PC-3 (cell line): ENCODE data around the gene PEX5L. TPM values are rescaled to one million over a fixed set of nuclear protein-coding genes. Genes with fewer than 3 reads are reported as not detected.

Experiments
- ATAC-seq: fragments of 200-7000 bp; cut with Tn5 transposase; 2 replicates; pipeline ENCODE4 v1.9.1; 2020; ENCODE audit warnings: mild to moderate bottlenecking, moderate library complexity
- BruUV-seq: library from RNA; stranded (reverse); fragments of 400-500 nt; replicated peaks from 2 replicates; lab custom pipeline; 2021; lab: Mats Ljungman, UMichigan
- CTCF ChIA-PET: fragments of 300-600 bp; sonication (Branson Sonifier 250); formaldehyde crosslinking; loops from one replicate; lab custom pipeline; 2022; ENCODE audit warnings: antibody characterized with exemption; lab: Charles Lee
- POLR2A ChIA-PET: fragments of 300-600 bp; sonication (Branson Sonifier 250); formaldehyde crosslinking; loops from one replicate; lab custom pipeline; 2022; ENCODE audit warnings: antibody characterized with exemption; ENCODE audit not compliant: unreplicated experiment; lab: Charles Lee
- DNase-seq: peaks from one replicate; pipeline ENCODE4 v3.0.0-alpha.2; 2015
- H2AFZ ChIP-seq: fragments of 300-600 bp; sonication (generic); 2 replicates; pipeline ENCODE4 v1.6.0; 2016; ENCODE audit warnings: antibody characterized with exemption, low read length
- H3F3A ChIP-seq: fragments of 300-600 bp; sonication (generic); one replicate; pipeline ENCODE4 v1.6.0; 2017; ENCODE audit warnings: antibody characterized with exemption, low read length, control low read depth, mild to moderate bottlenecking; ENCODE audit not compliant: unreplicated experiment
- H3K27ac ChIP-seq: fragments of 300-600 bp; sonication (generic); 2 replicates; pipeline ENCODE4 v1.5.1; 2016; ENCODE audit warnings: mild to moderate bottlenecking, low read length
- H3K27me3 ChIP-seq: fragments of 300-600 bp; sonication (generic); 2 replicates; pipeline ENCODE4 v1.6.1; 2016; ENCODE audit warnings: low read length, mixed read lengths
- H3K36me3 ChIP-seq: fragments of 300-600 bp; sonication (generic); 2 replicates; pipeline ENCODE4 v1.6.1; 2016; ENCODE audit warnings: low read depth, mixed run types, low read length, mixed read lengths
- H3K4me1 ChIP-seq: fragments of 300-600 bp; sonication (generic); 2 replicates; pipeline ENCODE4 v1.5.1; 2016; ENCODE audit warnings: low read length; ENCODE audit not compliant: insufficient read depth
- H3K4me2 ChIP-seq: fragments of 300-600 bp; sonication (generic); 2 replicates; pipeline ENCODE4 v1.6.0; 2016; ENCODE audit warnings: low read length
- H3K4me3 ChIP-seq: fragments of 300-600 bp; sonication (generic); 2 replicates; pipeline ENCODE4 v1.5.1; 2016; ENCODE audit warnings: mild to moderate bottlenecking, low read length, mixed read lengths
- H3K79me2 ChIP-seq: fragments of 300-600 bp; sonication (generic); 2 replicates; pipeline ENCODE4 v1.6.1; 2017; ENCODE audit warnings: low read length, mixed read lengths
- H3K9ac ChIP-seq: fragments of 300-600 bp; sonication (generic); 2 replicates; pipeline ENCODE4 v1.6.0; 2016; ENCODE audit warnings: mild to moderate bottlenecking, low read length
- H3K9me2 ChIP-seq: fragments of 300-600 bp; sonication (generic); replicated peaks from 2 replicates; pipeline ENCODE4 v1.6.1; 2016; ENCODE audit warnings: mixed run types, low read length, mixed read lengths
- H3K9me3 ChIP-seq: fragments of 300-600 bp; sonication (generic); 2 replicates; pipeline ENCODE4 v1.6.1; 2016; ENCODE audit warnings: low read length, mixed read lengths
- H4K20me1 ChIP-seq: fragments of 300-600 bp; sonication (generic); 2 replicates; pipeline ENCODE4 v1.6.1; 2016; ENCODE audit warnings: low read length, mixed read lengths
- EZH2 ChIP-seq: fragments of 300-600 bp; sonication (generic); IDR thresholded peaks from one replicate; pipeline ENCODE4 v1.6.1; 2017; ENCODE audit warnings: antibody characterized with exemption, mild to moderate bottlenecking, low read length; ENCODE audit not compliant: unreplicated experiment
- EZH2phosphoT487 ChIP-seq: fragments of 300-600 bp; sonication (generic); IDR thresholded peaks from 2 replicates; pipeline ENCODE4 v1.6.1; 2018; ENCODE audit warnings: mild to moderate bottlenecking, antibody characterized with exemption, low read length, borderline replicate concordance
- intact Hi-C: fragments of 100-400 bp; cut with micrococcal nuclease; formaldehyde crosslinking; loops from 2 replicates; pipeline ENCODE4 v1.9.0; 2023
- total RNA-seq: library from RNA; depleted of rRNA; stranded (reverse); fragments of >200 nt; gene quantifications from 2 replicates; pipeline ENCODE4 v1.2.3, GENCODE V29; 2014
- TF ChIP-seq, protein P1 (sequence below): fragments of 300-600 bp; sonication (generic); conservative IDR thresholded peaks from 2 replicates; pipeline ENCODE4 v1.5.1; 2017; ENCODE audit warnings: antibody characterized with exemption, low read depth, mild to moderate bottlenecking, low read length

Gene PEX5L
- total RNA-seq, 1 experiment from 2014 or later: 0.69 TPM

DNA sequence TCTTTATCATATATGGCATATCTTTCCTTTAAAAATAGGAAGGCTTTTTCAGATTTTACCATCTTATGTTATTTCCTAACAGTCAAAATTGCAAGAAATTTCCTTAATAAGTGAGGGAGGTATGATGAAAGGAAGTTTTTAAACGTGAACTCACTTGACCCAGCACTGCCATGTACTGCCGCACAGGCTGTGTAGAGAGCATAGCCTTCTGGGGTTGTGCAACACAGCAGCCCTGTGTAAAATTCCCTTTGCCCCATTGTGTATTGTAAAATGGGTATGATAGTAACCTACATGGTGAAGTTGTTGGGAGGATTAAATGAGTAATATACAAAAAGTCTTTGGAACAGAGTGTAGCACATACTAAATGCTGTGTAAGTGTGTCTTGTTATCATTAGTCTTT, 78.6 kb downstream of the PEX5L start:
- ATAC-seq (no peak), DNase-seq (no peak)
- TF ChIP-seq, protein P1, sequence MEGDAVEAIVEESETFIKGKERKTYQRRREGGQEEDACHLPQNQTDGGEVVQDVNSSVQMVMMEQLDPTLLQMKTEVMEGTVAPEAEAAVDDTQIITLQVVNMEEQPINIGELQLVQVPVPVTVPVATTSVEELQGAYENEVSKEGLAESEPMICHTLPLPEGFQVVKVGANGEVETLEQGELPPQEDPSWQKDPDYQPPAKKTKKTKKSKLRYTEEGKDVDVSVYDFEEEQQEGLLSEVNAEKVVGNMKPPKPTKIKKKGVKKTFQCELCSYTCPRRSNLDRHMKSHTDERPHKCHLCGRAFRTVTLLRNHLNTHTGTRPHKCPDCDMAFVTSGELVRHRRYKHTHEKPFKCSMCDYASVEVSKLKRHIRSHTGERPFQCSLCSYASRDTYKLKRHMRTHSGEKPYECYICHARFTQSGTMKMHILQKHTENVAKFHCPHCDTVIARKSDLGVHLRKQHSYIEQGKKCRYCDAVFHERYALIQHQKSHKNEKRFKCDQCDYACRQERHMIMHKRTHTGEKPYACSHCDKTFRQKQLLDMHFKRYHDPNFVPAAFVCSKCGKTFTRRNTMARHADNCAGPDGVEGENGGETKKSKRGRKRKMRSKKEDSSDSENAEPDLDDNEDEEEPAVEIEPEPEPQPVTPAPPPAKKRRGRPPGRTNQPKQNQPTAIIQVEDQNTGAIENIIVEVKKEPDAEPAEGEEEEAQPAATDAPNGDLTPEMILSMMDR: no peak
- TF ChIP-seq EZH2phosphoT487 (no peak), EZH2 (no peak)
- Histone ChIP-seq H3F3A (no peaks in the 10 kb centered on the region), H2AFZ (no peak overlapping the region), H3K4me3 (no peak overlapping the region), H3K4me2 (no peak overlapping the region), H3K4me1 (peaks cover 5% of the 10 kb centered on the region; the same call in 1 of the 2 replicates), H3K79me2 (no peaks in the 10 kb centered on the region), H3K27me3 (no peaks in the 10 kb centered on the region), H4K20me1 (no peaks in the 10 kb centered on the region), H3K9me3 (no peaks in the 10 kb centered on the region), H3K9me2 (no peaks in the 10 kb centered on the region), H3K36me3 (no peaks in the 10 kb centered on the region), H3K27ac (no peak overlapping the region), H3K9ac (no peak overlapping the region)
- BruUV-seq: no TSS peak
- ChIA-PET POLR2A (no interaction called here), CTCF (no interaction called here)
- intact Hi-C loops: no loop called here

DNA sequence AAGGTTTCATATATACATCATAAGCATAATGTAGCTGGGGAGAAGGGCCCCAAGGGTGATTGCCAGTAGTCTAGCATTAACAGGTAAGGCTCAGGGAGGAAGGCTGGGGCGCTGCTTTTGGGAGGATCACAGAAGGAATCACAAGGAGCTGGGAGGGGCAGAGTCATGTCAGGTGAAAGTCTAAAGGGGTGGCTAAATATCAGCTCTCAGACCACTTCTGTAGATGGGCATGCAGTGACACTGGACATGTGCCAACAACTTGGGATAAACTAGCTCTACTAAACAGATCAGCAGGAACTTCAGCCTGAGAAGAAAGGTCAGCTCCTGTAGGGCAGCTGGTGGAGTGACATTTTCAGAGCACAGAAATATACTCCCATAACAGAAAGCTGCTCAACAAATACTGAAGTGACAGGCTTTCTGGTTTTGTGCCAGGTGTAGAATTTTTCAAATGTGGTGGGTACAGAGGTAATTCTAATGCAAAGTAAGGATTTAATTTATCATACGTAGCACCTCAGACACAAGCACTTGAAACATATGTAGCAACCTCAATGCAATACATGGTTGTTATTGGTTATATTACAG, 79.4 kb downstream of the PEX5L start:
- ATAC-seq: no peak
- no TSS peak for BruUV-seq
- POLR2A ChIA-PET: no interaction called here
- Histone ChIP-seq H2AFZ (no peak overlapping the region), H3K9me2 (no peaks in the 10 kb centered on the region), H3F3A (no peaks in the 10 kb centered on the region), H3K9me3 (no peaks in the 10 kb centered on the region), H4K20me1 (no peaks in the 10 kb centered on the region), H3K36me3 (no peaks in the 10 kb centered on the region), H3K27ac (no peak overlapping the region), H3K4me1 (no peaks in the 10 kb centered on the region), H3K27me3 (no peaks in the 10 kb centered on the region), H3K79me2 (no peaks in the 10 kb centered on the region), H3K4me3 (no peak overlapping the region), H3K4me2 (no peak overlapping the region), H3K9ac (no peak overlapping the region)
- DNase-seq: no peak
- CTCF ChIA-PET: no interaction called here
- intact Hi-C loops: no loop called here
- TF ChIP-seq EZH2phosphoT487: no peak
- no peak for TF ChIP-seq EZH2
- TF ChIP-seq, protein P1: no peak

DNA sequence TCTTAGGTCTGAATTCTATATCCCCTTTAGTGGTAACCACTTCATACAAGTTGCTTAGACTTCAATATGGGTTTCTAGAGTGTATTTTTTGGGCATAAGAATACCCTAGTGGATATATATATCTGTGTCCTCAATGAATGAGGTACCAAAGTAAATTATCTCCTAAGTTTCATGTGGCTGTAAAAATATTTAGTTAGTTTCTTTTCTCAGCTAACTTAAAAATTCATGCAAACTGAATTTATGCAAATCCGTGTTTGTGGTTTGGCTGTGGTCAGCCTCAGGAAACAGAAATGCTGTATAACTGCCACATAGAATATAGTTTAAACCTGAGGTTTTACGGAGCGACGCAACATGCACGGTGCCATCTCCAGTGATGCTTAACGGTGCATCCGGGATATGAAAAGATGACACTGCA, 80.3 kb downstream of the PEX5L start:
- Histone ChIP-seq H3K36me3 (no peaks in the 10 kb centered on the region), H3K9ac (no peak overlapping the region), H3F3A (no peaks in the 10 kb centered on the region), H3K9me2 (no peaks in the 10 kb centered on the region), H3K4me3 (no peak overlapping the region), H3K4me1 (no peaks in the 10 kb centered on the region), H3K9me3 (no peaks in the 10 kb centered on the region), H3K4me2 (no peak overlapping the region), H2AFZ (no peak overlapping the region), H3K27me3 (no peaks in the 10 kb centered on the region), H3K79me2 (no peaks in the 10 kb centered on the region), H3K27ac (no peak overlapping the region), H4K20me1 (no peaks in the 10 kb centered on the region)
- TF ChIP-seq, protein P1: no peak
- TF ChIP-seq EZH2 (no peak), EZH2phosphoT487 (no peak)
- intact Hi-C loops: no loop called here
- CTCF ChIA-PET: no interaction called here
- no TSS peak for BruUV-seq
- ATAC-seq (no peak), DNase-seq (no peak)
- POLR2A ChIA-PET: no interaction called here
